ENCODE data around the gene HOXB4.
"Not testable (repeated sequence)": the region's sequence is repeated elsewhere in the genome, so short reads cannot be mapped to it uniquely, and the experiment has no call there.

Gene HOXB4

DNA sequence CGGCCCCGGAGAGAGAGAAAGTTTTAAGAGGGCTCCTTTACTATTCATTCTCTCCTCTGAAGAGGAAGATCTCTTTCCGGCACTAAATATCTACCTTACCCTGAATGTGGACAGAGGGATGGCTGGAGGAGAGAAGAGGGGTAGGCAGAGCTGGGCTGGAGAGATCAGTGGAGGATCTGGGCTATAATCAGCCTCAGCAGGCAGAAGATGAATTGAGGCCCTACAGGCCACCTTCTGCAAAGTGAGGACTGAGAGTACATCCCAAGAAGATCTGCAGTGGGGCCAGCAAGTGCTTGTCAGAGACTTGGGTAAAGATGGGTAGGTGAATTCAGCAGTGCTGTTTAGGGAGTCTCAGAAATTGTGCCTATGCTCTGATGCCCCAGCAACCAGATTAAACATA is 40.8 kb downstream of the HOXB4 start:
- Histone ChIP-seq H2AFZ (ENCODE audit: insufficient read depth, low read length, poor library complexity) (peak overlapping the region; percentile 6), H3K27ac (ENCODE audit: low read depth, low read length) (peak overlapping the region; percentile 44), H3K23ac (ENCODE audit: low read length) (no peak overlapping the region), H2AK5ac (ENCODE audit: low read length) (peak overlapping the region; percentile 68), H4K91ac (ENCODE audit: low read depth, low read length) (peak overlapping the region; percentile 66), H3K79me2 (ENCODE audit: control insufficient read depth, insufficient read depth, low read length, poor library complexity) (peaks cover 11% of the 10 kb centered on the region), H3K79me1 (ENCODE audit: low read length) (peaks cover 18% of the 10 kb centered on the region), H3K18ac (ENCODE audit: low read length) (no peak overlapping the region), H3K9me3 (ENCODE audit: insufficient read depth, low read depth, low read length) (no peaks in the 10 kb centered on the region), H3K9ac (ENCODE audit: low read length) (no peak overlapping the region), H4K12ac (ENCODE audit: low read depth, low read length) (peak overlapping the region; percentile 59), H3K4ac (ENCODE audit: low read depth, low read length) (peak overlapping the region; percentile 47), H2BK120ac (ENCODE audit: insufficient read depth, low read length, poor library complexity) (peak overlapping the region; percentile 56), H3K4me2 (ENCODE audit: low read length) (no peak overlapping the region), H3K14ac (ENCODE audit: low read length) (peak overlapping the region; percentile 35), H3K36me3 (ENCODE audit: control insufficient read depth in 1 of 2, insufficient read depth in 2 of 2, low read length in 2 of 2) (peaks cover under 1 to 2% of the 10 kb centered on the region in 2 experiments), H4K8ac (ENCODE audit: low read depth, low read length) (peak overlapping the region; percentile 69), H2BK5ac (ENCODE audit: low read depth, low read length, poor library complexity) (peak overlapping the region; percentile 9), H3K4me3 (ENCODE audit: low read depth, low read length) (no peak overlapping the region), H3K27me3 (ENCODE audit: insufficient read depth, low read length) (no peaks in the 10 kb centered on the region), H2BK12ac (ENCODE audit: low read length) (peak overlapping the region; percentile 79), H3K4me1 (ENCODE audit: control insufficient read depth in 1 of 2, insufficient read depth in 2 of 2, low read length in 2 of 2) (peaks cover 2 to 12% of the 10 kb centered on the region in 2 experiments)
- DNase-seq, result no peak
- no CpG with 5 or more reads among the region's 3 CpGs for WGBS (ENCODE audit: extremely low coverage, insufficient coverage, insufficient read length)

- not testable (repeated sequence) for H3K4ac ChIP-seq (ENCODE audit: low read depth, low read length); H3K36me3 ChIP-seq (ENCODE audit: control insufficient read depth in 1 of 2, insufficient read depth in 2 of 2, low read length in 2 of 2); H3K9ac ChIP-seq (ENCODE audit: low read length); H3K9me3 ChIP-seq (ENCODE audit: insufficient read depth, low read depth, low read length); H4K91ac ChIP-seq (ENCODE audit: low read depth, low read length); H3K27ac ChIP-seq (ENCODE audit: low read depth, low read length); H4K8ac ChIP-seq (ENCODE audit: low read depth, low read length); H3K4me2 ChIP-seq (ENCODE audit: low read length); H4K12ac ChIP-seq (ENCODE audit: low read depth, low read length); H3K18ac ChIP-seq (ENCODE audit: low read length); H3K4me3 ChIP-seq (ENCODE audit: low read depth, low read length); H2BK5ac ChIP-seq (ENCODE audit: low read depth, low read length, poor library complexity); H3K79me2 ChIP-seq (ENCODE audit: control insufficient read depth, insufficient read depth, low read length, poor library complexity); H3K4me1 ChIP-seq (ENCODE audit: control insufficient read depth in 1 of 2, insufficient read depth in 2 of 2, low read length in 2 of 2); H3K14ac ChIP-seq (ENCODE audit: low read length); DNase-seq; H3K79me1 ChIP-seq (ENCODE audit: low read length); H2BK120ac ChIP-seq (ENCODE audit: insufficient read depth, low read length, poor library complexity); H2AK5ac ChIP-seq (ENCODE audit: low read length); H2AFZ ChIP-seq (ENCODE audit: insufficient read depth, low read length, poor library complexity); H3K27me3 ChIP-seq (ENCODE audit: insufficient read depth, low read length); H3K23ac ChIP-seq (ENCODE audit: low read length)
- H2BK12ac ChIP-seq (ENCODE audit: low read length), result peak overlapping the region; percentile 43
- WGBS (ENCODE audit: extremely low coverage, insufficient coverage, insufficient read length), result no CpG with 5 or more reads among the region's 9 CpGs
Measured at GRCh38 chr17:48535793-48536559, 42.2 kb downstream of the HOXB4 start.

DNA sequence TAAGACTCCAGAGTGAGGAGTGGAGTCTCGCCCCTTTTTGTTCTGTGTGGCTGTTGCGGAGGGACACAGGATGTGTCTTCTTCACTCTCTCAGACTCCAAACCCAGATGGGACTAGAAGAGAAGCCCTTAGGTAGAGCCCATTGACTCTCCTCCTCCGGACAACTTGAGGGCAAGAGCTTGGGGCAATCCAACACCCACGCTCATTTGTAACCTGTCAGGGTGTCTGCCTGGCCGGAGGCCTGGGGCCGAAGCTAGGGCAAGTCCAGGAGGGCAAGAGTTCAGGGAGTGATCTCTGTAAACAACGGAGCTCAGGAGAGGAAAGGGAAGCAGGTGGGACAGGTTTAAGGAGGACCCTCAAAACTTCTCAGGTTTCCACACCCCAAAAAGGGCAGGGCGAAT is 45.9 kb downstream of the HOXB4 start:
- no peak for DNase-seq
- Histone ChIP-seq H3K14ac (ENCODE audit: low read length) (no peak overlapping the region), H4K8ac (ENCODE audit: low read depth, low read length) (no peak overlapping the region), H3K23ac (ENCODE audit: low read length) (no peak overlapping the region), H4K91ac (ENCODE audit: low read depth, low read length) (no peak overlapping the region), H3K4ac (ENCODE audit: low read depth, low read length) (no peak overlapping the region), H3K27ac (ENCODE audit: low read depth, low read length) (no peak overlapping the region), H2BK120ac (ENCODE audit: insufficient read depth, low read length, poor library complexity) (peak overlapping the region; percentile 14), H3K79me2 (ENCODE audit: control insufficient read depth, insufficient read depth, low read length, poor library complexity) (no peaks in the 10 kb centered on the region), H4K12ac (ENCODE audit: low read depth, low read length) (no peak overlapping the region), H3K4me2 (ENCODE audit: low read length) (no peak overlapping the region), H3K9ac (ENCODE audit: low read length) (no peak overlapping the region), H2BK5ac (ENCODE audit: low read depth, low read length, poor library complexity) (no peak overlapping the region), H2BK12ac (ENCODE audit: low read length) (peak overlapping the region; percentile 54), H2AK5ac (ENCODE audit: low read length) (no peak overlapping the region), H3K4me3 (ENCODE audit: low read depth, low read length) (no peak overlapping the region), H3K9me3 (ENCODE audit: insufficient read depth, low read depth, low read length) (no peaks in the 10 kb centered on the region), H3K79me1 (ENCODE audit: low read length) (peaks cover 25% of the 10 kb centered on the region), H2AFZ (ENCODE audit: insufficient read depth, low read length, poor library complexity) (no peak overlapping the region), H3K36me3 (ENCODE audit: control insufficient read depth in 1 of 2, insufficient read depth in 2 of 2, low read length in 2 of 2) (no peaks in the 10 kb centered on the region), H3K4me1 (ENCODE audit: control insufficient read depth in 1 of 2, insufficient read depth in 2 of 2, low read length in 2 of 2) (peaks cover 25 to 31% of the 10 kb centered on the region in 2 experiments), H3K18ac (ENCODE audit: low read length) (no peak overlapping the region), H3K27me3 (ENCODE audit: insufficient read depth, low read length) (no peaks in the 10 kb centered on the region)
- no CpG with 5 or more reads among the region's 8 CpGs for WGBS (ENCODE audit: extremely low coverage, insufficient coverage, insufficient read length)

GRCh38 chr17:48530887-48531272 is 47.3 kb downstream of the HOXB4 start, which contains the start of gene HOXB1:
Gene HOXB1 (minus strand): TSS chr17:48531011. CDS start chr17:48530904, 107 bp downstream.
- Histone ChIP-seq H4K91ac (ENCODE audit: low read depth, low read length) (peak within 1 kb of the TSS; percentile 90), H3K79me2 (ENCODE audit: control insufficient read depth, insufficient read depth, low read length, poor library complexity) (no peaks in the 10 kb centered on the region), H3K27ac (ENCODE audit: low read depth, low read length) (peak within 1 kb of the TSS; percentile 79), H3K9me3 (ENCODE audit: insufficient read depth, low read depth, low read length) (no peaks in the 10 kb centered on the region), H3K14ac (ENCODE audit: low read length) (peak within 1 kb of the TSS; percentile 17), H2BK12ac (ENCODE audit: low read length) (peak within 1 kb of the TSS; percentile 81), H2BK5ac (ENCODE audit: low read depth, low read length, poor library complexity) (peak within 1 kb of the TSS; percentile 55), H3K4me3 (ENCODE audit: low read depth, low read length) (no peak within 1 kb of the TSS), H3K23ac (ENCODE audit: low read length) (no peak within 1 kb of the TSS), H4K12ac (ENCODE audit: low read depth, low read length) (no peak within 1 kb of the TSS), H2BK120ac (ENCODE audit: insufficient read depth, low read length, poor library complexity) (peak within 1 kb of the TSS; percentile 87), H3K9ac (ENCODE audit: low read length) (no peak within 1 kb of the TSS), H3K4me2 (ENCODE audit: low read length) (no peak within 1 kb of the TSS), H3K36me3 (ENCODE audit: control insufficient read depth in 1 of 2, insufficient read depth in 2 of 2, low read length in 2 of 2) (no peaks in the 10 kb centered on the region), H3K18ac (ENCODE audit: low read length) (peak within 1 kb of the TSS; percentile 67), H2AK5ac (ENCODE audit: low read length) (peak within 1 kb of the TSS; percentile 70), H3K4ac (ENCODE audit: low read depth, low read length) (no peak within 1 kb of the TSS), H3K79me1 (ENCODE audit: low read length) (peaks cover 30% of the 10 kb centered on the region), H3K4me1 (ENCODE audit: control insufficient read depth in 1 of 2, insufficient read depth in 2 of 2, low read length in 2 of 2) (peaks cover 28 to 36% of the 10 kb centered on the region in 2 experiments), H4K8ac (ENCODE audit: low read depth, low read length) (peak within 1 kb of the TSS; percentile 5), H2AFZ (ENCODE audit: insufficient read depth, low read length, poor library complexity) (no peak within 1 kb of the TSS), H3K27me3 (ENCODE audit: insufficient read depth, low read length) (no peaks in the 10 kb centered on the region)
- WGBS (ENCODE audit: extremely low coverage, insufficient coverage, insufficient read length), result no CpG with 5 or more reads among the region's 15 CpGs
- no peak for DNase-seq

Data from trophoblast cell (in vitro differentiated cells and primary cell).